Measurements from ENCODE around the gene PPY. TPM values are rescaled to one million over a fixed set of nuclear protein-coding genes. Genes with fewer than 3 reads are reported as not detected.

PPY gene
- total and polyA plus RNA-seq, 10 of the 15 experiments (the other 5 are each of a cell fraction or from before 2014, with no cell fraction given) = 0.91 TPM; not detected in 9

- no peak for ATAC-seq
- ChIA-PET CTCF (no interaction called here), POLR2A (no interaction called here), SMC1A (ENCODE audit: uncharacterized antibody, unreplicated experiment) (no interaction called here), RAD21 (ENCODE audit: unreplicated experiment) (interaction anchor here (0.7 kb wide), 1 partner anchor 79 kb away, joined by 3 read pairs; no protein-coding TSS in a partner anchor)
- in situ Hi-C loops (cut with MboI) = no loop called here
- Histone ChIP-seq H4K20me1 (ENCODE audit: control insufficient read depth, insufficient read depth) (no peaks in the 10 kb centered on the region), H3K79me2 (ENCODE audit: control insufficient read depth, insufficient read depth, low read length) (no peaks in the 10 kb centered on the region), H3K4me2 (ENCODE audit: control insufficient read depth, insufficient read depth) (no peak overlapping the region), H2AFZ (ENCODE audit: control insufficient read depth, low read depth, low read length) (no peak overlapping the region), H3K27ac (ENCODE audit: control insufficient read depth, insufficient read depth) (no peak overlapping the region), H3K9me3 (replicated peaks; ENCODE audit: control insufficient read depth, insufficient read depth, low read length) (no peaks in the 10 kb centered on the region), H3K4me1 (ENCODE audit: control insufficient read depth, insufficient read depth, low read length) (no peaks in the 10 kb centered on the region), H3K27me3 (replicated peaks in 1 of 2; ENCODE audit: control insufficient read depth in 2 of 2, insufficient read depth in 2 of 2, low read length in 1 of 2) (peaks cover 0 to 12% of the 10 kb centered on the region in 2 experiments; a peak in 3 of 4 replicates), H3K4me3 (no peak overlapping the region), H3K9ac (ENCODE audit: control insufficient read depth, insufficient read depth, low read length) (no peak overlapping the region), H3K36me3 (ENCODE audit: control insufficient read depth in 2 of 2, insufficient read depth in 2 of 2, low read length in 1 of 2) (no peaks in the 10 kb centered on the region)
- WGBS (ENCODE audit: insufficient coverage, insufficient replicate concordance, low lambda C conversion rate, missing lambda C conversion rate) = 61% methylated on average over 9 of the region's 9 CpGs
- no TSS peak for BruUV-seq (replicated peaks)
- intact Hi-C loops (cut with micrococcal nuclease; ENCODE audit: unreplicated experiment) = no loop called here
- no peak for FAIRE-seq
- no peak for DNase-seq (ENCODE audit: low read depth, low spot score)
- TF ChIP-seq RAD21 (IDR thresholded peaks at IDR 0.05; ENCODE audit: insufficient read depth, low read depth, low read length) = no peak
Observed at GRCh38 chr17:43988301-43988700, 46.0 kb upstream of the PPY start.

- H4K20me1 ChIP-seq (ENCODE audit: control insufficient read depth, insufficient read depth) = no peaks in the 10 kb centered on the region
- H3K79me2 ChIP-seq (ENCODE audit: control insufficient read depth, insufficient read depth, low read length) = no peaks in the 10 kb centered on the region
- no peaks in the 10 kb centered on the region for H3K4me1 ChIP-seq (ENCODE audit: control insufficient read depth, insufficient read depth, low read length)
- ChIA-PET RAD21 (ENCODE audit: unreplicated experiment) (no interaction called here), SMC1A (ENCODE audit: uncharacterized antibody, unreplicated experiment) (no interaction called here), CTCF (interaction anchor here (0.7 to 1.4 kb wide), 2 partner anchors 44 to 107 kb away, joined by 3 to 7 read pairs; no protein-coding TSS in a partner anchor), POLR2A (no interaction called here)
- DNase-seq (ENCODE audit: low read depth, low spot score) (no peak), ATAC-seq (no peak), FAIRE-seq (no peak)
- H3K9me3 ChIP-seq (replicated peaks; ENCODE audit: control insufficient read depth, insufficient read depth, low read length) = no peaks in the 10 kb centered on the region
- H2AFZ ChIP-seq (ENCODE audit: control insufficient read depth, low read depth, low read length) = no peak overlapping the region
- 8% methylated on average over 12 of the region's 12 CpGs for WGBS (ENCODE audit: insufficient coverage, insufficient replicate concordance, low lambda C conversion rate, missing lambda C conversion rate)
- H3K27me3 ChIP-seq (replicated peaks in 1 of 2; ENCODE audit: control insufficient read depth in 2 of 2, insufficient read depth in 2 of 2, low read length in 1 of 2) = peaks cover 2 to 18% of the 10 kb centered on the region in 2 experiments; a peak in 3 of 4 replicates
- no peaks in the 10 kb centered on the region for H3K36me3 ChIP-seq (ENCODE audit: control insufficient read depth in 2 of 2, insufficient read depth in 2 of 2, low read length in 1 of 2)
- BruUV-seq (replicated peaks) = no TSS peak
- no peak overlapping the region for H3K4me2 ChIP-seq (ENCODE audit: control insufficient read depth, insufficient read depth)
- intact Hi-C loops (cut with micrococcal nuclease; ENCODE audit: unreplicated experiment) = no loop called here
- no peak overlapping the region for H3K9ac ChIP-seq (ENCODE audit: control insufficient read depth, insufficient read depth, low read length)
- H3K27ac ChIP-seq (ENCODE audit: control insufficient read depth, insufficient read depth) = no peak overlapping the region
- in situ Hi-C loops (cut with MboI) = no loop called here
- H3K4me3 ChIP-seq = no peak overlapping the region
- TF ChIP-seq REST (IDR thresholded peaks at IDR 0.05; ENCODE audit: low read depth, low read length) = no peak
- TF ChIP-seq CHD2 (IDR thresholded peaks at IDR 0.05; ENCODE audit: borderline replicate concordance, low read depth, low read length) = no peak
- TF ChIP-seq NR2C2 (IDR thresholded peaks at IDR 0.05; ENCODE audit: borderline replicate concordance, control insufficient read depth, insufficient read length, low read depth) = no peak
- TF ChIP-seq PML (IDR thresholded peaks at IDR 0.05; ENCODE audit: low read length) = no peak
- no peak for TF ChIP-seq SIN3A (IDR thresholded peaks at IDR 0.05; ENCODE audit: low read depth, low read length)
- no peak for TF ChIP-seq EED (IDR thresholded peaks at IDR 0.05; ENCODE audit: low read depth)
Observed at GRCh38 chr17:43987131-43988021, 45.1 kb upstream of the PPY start.
